Smooth muscle cell (in vitro differentiated cells): Measurements from ENCODE around the gene IMMP2L. TPM values are rescaled to one million over a fixed set of nuclear protein-coding genes. Genes with fewer than 3 reads are reported as not detected.

ENCODE experiments used
- DNase-seq: peaks from one replicate; lab custom pipeline; 2025; ENCODE audit not compliant: unreplicated experiment; lab: John Stamatoyannopoulos, UW
- H2AFZ ChIP-seq: fragments of 200-600 bp; sonication (generic); 2 replicates; pipeline ENCODE4 v1.6.0; 2016; ENCODE audit warnings: antibody characterized with exemption, low read depth, mild to moderate bottlenecking
- H3F3A ChIP-seq: fragments of 200-600 bp; sonication (generic); 2 replicates; pipeline ENCODE4 v1.6.0; 2017; ENCODE audit warnings: antibody characterized with exemption, low read depth
- H3K27ac ChIP-seq: fragments of 200-600 bp; sonication (generic); 2 replicates; pipeline ENCODE4 v1.5.1; 2016; ENCODE audit warnings: low read depth, mild to moderate bottlenecking
- H3K27me3 ChIP-seq: fragments of 200-600 bp; sonication (generic); 2 replicates; pipeline ENCODE4 v1.6.1; 2016; ENCODE audit warnings: low read depth, mild to moderate bottlenecking
- H3K36me3 ChIP-seq: fragments of 200-600 bp; sonication (generic); 2 replicates; pipeline ENCODE4 v1.5.1; 2016; ENCODE audit warnings: low read depth
- H3K4me1 ChIP-seq: fragments of 200-600 bp; sonication (generic); 2 replicates; pipeline ENCODE4 v1.5.1; 2016; ENCODE audit warnings: low read depth
- H3K4me2 ChIP-seq: fragments of 200-600 bp; sonication (generic); 2 replicates; pipeline ENCODE4 v1.6.0; 2016; ENCODE audit warnings: mild to moderate bottlenecking
- H3K4me3 ChIP-seq: fragments of 200-600 bp; sonication (generic); 2 replicates; pipeline ENCODE4 v1.5.1; 2016; ENCODE audit warnings: mild to moderate bottlenecking
- H3K79me2 ChIP-seq: fragments of 200-600 bp; sonication (generic); 2 replicates; pipeline ENCODE4 v1.6.0; 2016; ENCODE audit warnings: low read depth, mild to moderate bottlenecking
- H3K9ac ChIP-seq: fragments of 200-600 bp; sonication (generic); 2 replicates; pipeline ENCODE4 v1.6.0; 2016; ENCODE audit warnings: low read depth
- H3K9me3 ChIP-seq: fragments of 200-600 bp; sonication (generic); replicated peaks from 2 replicates; pipeline ENCODE4 v1.5.1; 2016; ENCODE audit warnings: low read depth
- H4K20me1 ChIP-seq: fragments of 200-600 bp; sonication (generic); 2 replicates; pipeline ENCODE4 v1.6.0; 2016; ENCODE audit warnings: low read depth
- CTCF ChIP-seq: fragments of 200-600 bp; sonication (generic); IDR thresholded peaks from 2 replicates; pipeline ENCODE4 v1.5.1; 2017; ENCODE audit warnings: borderline replicate concordance, mild to moderate bottlenecking, antibody characterized with exemption; ENCODE audit not compliant: insufficient read depth, poor library complexity, severe bottlenecking
- WGBS: methylation state at CpG from one replicate; pipeline ENCODE4 v1.1.7; 2016; ENCODE audit warnings: low lambda C conversion rate; 5-methylcytosine and 5-hydroxymethylcytosine counted together
- polyA plus RNA-seq: library from polyadenylated mRNA; unstranded; fragments of >200 nt; fragmentation: Nextera tagmentation; extraction: Ambion mirVana; gene quantifications from 2 replicates; pipeline ENCODE4 v1.2.1, GENCODE V29; 2016
- total RNA-seq: library from RNA; depleted of rRNA; stranded (reverse); fragments of >200 nt; gene quantifications from 2 replicates; pipeline ENCODE4 v1.2.3, GENCODE V29; 2014

Gene IMMP2L
- total and polyA plus RNA-seq, 2 experiments from 2014 or later, result 10.9 to 11.1 TPM

- Histone ChIP-seq H3K27ac (no peak overlapping the region), H3K4me3 (no peak overlapping the region)
- 100% methylated on average over 1 of the region's 1 CpG for WGBS
Observed at GRCh38 chr7:110894111-110894510, 668.2 kb downstream of the IMMP2L start.

DNA sequence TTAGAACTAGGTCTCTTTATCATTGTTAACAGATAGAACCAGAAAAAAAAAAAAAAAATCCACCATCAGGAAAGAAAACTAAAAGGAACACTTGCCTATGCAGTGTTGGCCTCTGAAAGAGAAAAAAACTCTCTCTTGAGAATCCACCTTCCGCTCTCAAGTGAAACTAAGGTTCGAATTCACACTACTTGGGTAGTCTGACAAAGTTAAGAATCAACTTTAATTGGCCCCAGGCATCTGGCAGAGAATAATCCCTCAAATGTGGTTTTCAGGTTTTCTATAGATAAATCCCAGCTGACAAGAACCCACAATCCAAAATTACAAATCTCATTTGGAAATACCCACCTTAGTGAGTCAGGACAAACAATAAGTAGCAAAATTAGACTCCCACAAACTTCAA, 671.1 kb downstream of the IMMP2L start:
- no peaks in the 10 kb centered on the region for H3K79me2 ChIP-seq
- no peak overlapping the region for H3K9ac ChIP-seq
- WGBS, result 93% methylated on average over 2 of the region's 2 CpGs
- no peaks in the 10 kb centered on the region for H3K4me1 ChIP-seq
- no peak overlapping the region for H2AFZ ChIP-seq
- H3K4me2 ChIP-seq, result no peak overlapping the region
- no peak for TF ChIP-seq CTCF
- H4K20me1 ChIP-seq, result no peaks in the 10 kb centered on the region
- no peaks in the 10 kb centered on the region for H3K9me3 ChIP-seq
- H3F3A ChIP-seq, result no peaks in the 10 kb centered on the region
- no peak for DNase-seq
- no peak overlapping the region for H3K27ac ChIP-seq
- H3K4me3 ChIP-seq, result no peak overlapping the region
- no peaks in the 10 kb centered on the region for H3K36me3 ChIP-seq
- no peaks in the 10 kb centered on the region for H3K27me3 ChIP-seq

More at GRCh38 chr7:110894111-110894510, 668.2 kb downstream of the IMMP2L start:
- no peaks in the 10 kb centered on the region for H3K79me2 ChIP-seq
- H3K4me1 ChIP-seq, result no peaks in the 10 kb centered on the region
- no peaks in the 10 kb centered on the region for H3K27me3 ChIP-seq
- TF ChIP-seq CTCF, result no peak
- DNase-seq, result no peak
- no peak overlapping the region for H2AFZ ChIP-seq
- H3K36me3 ChIP-seq, result no peaks in the 10 kb centered on the region
- H3K9ac ChIP-seq, result no peak overlapping the region
- no peaks in the 10 kb centered on the region for H4K20me1 ChIP-seq
- no peaks in the 10 kb centered on the region for H3K9me3 ChIP-seq
- no peaks in the 10 kb centered on the region for H3F3A ChIP-seq
- H3K4me2 ChIP-seq, result no peak overlapping the region

GRCh38 chr7:110890101-110890500, 672.2 kb downstream of the IMMP2L start:
- H3K27ac ChIP-seq, result no peak overlapping the region
- no peak for TF ChIP-seq CTCF
- no peaks in the 10 kb centered on the region for H3F3A ChIP-seq
- H3K27me3 ChIP-seq, result no peaks in the 10 kb centered on the region
- H3K4me1 ChIP-seq, result no peaks in the 10 kb centered on the region
- no peak overlapping the region for H3K4me2 ChIP-seq
- H3K9me3 ChIP-seq, result no peaks in the 10 kb centered on the region
- no peak overlapping the region for H2AFZ ChIP-seq
- H3K4me3 ChIP-seq, result no peak overlapping the region
- 91% methylated on average over 4 of the region's 4 CpGs for WGBS
- H4K20me1 ChIP-seq, result no peaks in the 10 kb centered on the region
- no peak overlapping the region for H3K9ac ChIP-seq
- no peaks in the 10 kb centered on the region for H3K36me3 ChIP-seq
- DNase-seq, result no peak
- H3K79me2 ChIP-seq, result no peaks in the 10 kb centered on the region

- H3K27me3 ChIP-seq, result no peaks in the 10 kb centered on the region
- H2AFZ ChIP-seq, result no peak overlapping the region
- TF ChIP-seq CTCF, result no peak
- no peaks in the 10 kb centered on the region for H4K20me1 ChIP-seq
- H3K4me3 ChIP-seq, result no peak overlapping the region
- no peak overlapping the region for H3K27ac ChIP-seq
- no peaks in the 10 kb centered on the region for H3K79me2 ChIP-seq
- WGBS, result 95% methylated on average over 6 of the region's 6 CpGs
- DNase-seq, result no peak
- H3K4me1 ChIP-seq, result no peaks in the 10 kb centered on the region
- H3K9ac ChIP-seq, result no peak overlapping the region
- H3K9me3 ChIP-seq, result no peaks in the 10 kb centered on the region
- no peaks in the 10 kb centered on the region for H3K36me3 ChIP-seq
- no peak overlapping the region for H3K4me2 ChIP-seq
- no peaks in the 10 kb centered on the region for H3F3A ChIP-seq
Observed at GRCh38 chr7:110889335-110889734, 673.0 kb downstream of the IMMP2L start.
